Fibroblast of skin of left quadriceps (primary cell): ENCODE measurements around the gene KLHL15.
"Not testable (repeated sequence)": the region's sequence is repeated elsewhere in the genome, so short reads cannot be mapped to it uniquely, and the experiment has no call there.

Source experiments
- DNase-seq, 2 experiments: peaks; one replicate each; pipeline ENCODE4 v3.0.0-alpha.2; 2013; ENCODE audit warnings: low read depth in 2 of 2

Gene KLHL15

DNA sequence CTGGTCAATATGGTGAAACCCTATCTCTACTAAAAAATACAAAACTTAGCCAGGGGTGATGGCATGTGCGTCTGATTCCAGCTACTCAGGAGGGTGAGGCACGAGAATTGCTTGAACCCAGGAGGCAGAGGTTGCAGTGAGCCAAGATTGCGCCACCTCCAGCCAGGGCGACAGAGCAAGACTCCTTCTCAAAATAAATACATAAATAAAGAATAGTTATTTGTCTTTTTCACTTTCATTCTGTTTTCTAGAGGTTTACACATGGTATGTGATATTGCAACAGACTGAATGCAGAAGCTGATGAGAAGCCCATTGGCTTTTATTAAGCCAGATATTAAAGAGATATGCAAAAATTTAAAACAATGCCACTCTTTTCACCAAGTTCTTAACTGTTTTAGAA, 8.2 kb downstream of the KLHL15 start:
- DNase-seq = no peak

- no peak for DNase-seq
Measured at GRCh38 chrX:24017674-24018073, 9.3 kb downstream of the KLHL15 start.

GRCh38 chrX:24014388-24015018, 12.5 kb downstream of the KLHL15 start:
- no peak for DNase-seq

DNA sequence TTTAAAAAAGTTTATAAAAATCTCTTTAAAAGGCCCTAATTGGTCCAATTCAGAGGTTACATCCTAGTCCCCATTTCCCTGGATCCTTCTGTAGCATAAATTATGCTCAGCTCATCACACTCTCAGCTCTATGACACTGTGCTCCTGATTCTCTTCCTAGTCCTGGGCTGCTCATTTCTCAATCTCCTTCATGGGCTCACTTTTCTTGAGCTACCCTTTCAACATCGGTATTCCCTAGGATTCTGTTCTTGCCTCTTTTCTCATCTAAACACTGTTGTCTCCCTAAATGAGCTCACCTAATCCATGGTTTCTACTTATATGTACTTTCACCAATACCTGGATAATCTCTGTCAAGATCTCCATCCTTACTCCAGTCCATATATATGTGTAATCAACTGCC, 14.7 kb downstream of the KLHL15 start:
- DNase-seq = no peak

DNA sequence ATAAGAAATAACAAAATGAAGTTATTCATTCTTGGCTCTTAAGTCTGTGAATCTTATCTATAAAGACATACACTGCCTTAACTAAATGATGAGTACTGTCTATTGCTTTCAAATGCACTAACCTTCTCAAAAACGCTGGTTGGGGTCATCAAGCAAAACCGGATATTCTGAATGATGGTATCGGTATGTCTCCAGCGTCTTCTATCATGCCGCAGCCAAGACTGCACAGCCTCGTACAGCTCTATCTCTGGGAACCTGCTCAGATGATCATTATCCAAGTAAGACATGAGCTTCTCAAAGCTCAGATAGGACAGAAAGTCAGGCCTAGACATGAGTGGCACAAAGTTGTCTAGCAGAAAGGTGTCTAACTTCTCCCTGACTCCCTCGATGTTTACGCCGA, 21.1 kb downstream of the KLHL15 start:
- no peak for DNase-seq

DNA sequence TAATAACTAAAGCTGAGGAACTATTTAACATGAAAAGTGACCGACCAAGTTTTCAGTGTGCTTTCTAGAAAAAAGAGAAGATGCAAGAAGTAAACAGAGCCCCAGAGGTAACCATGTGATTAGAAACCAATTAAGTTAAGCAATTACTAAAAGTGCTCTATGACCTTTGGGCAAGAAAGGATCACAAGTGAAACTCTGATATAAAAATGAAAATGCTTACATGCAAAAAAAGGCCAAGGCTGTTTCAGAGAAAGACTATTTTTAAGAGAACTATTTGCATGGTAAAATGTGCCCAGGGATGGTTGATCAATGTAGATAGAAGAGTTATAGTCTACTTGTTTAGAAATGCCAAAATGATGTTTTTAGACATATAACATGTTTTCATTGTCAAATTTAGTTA, 22.0 kb downstream of the KLHL15 start:
- no peak for DNase-seq

GRCh38 chrX:24002792-24003191, 24.2 kb downstream of the KLHL15 start:
- DNase-seq = no peak

GRCh38 chrX:24002167-24002566, 24.8 kb downstream of the KLHL15 start:
- no peak for DNase-seq

DNA sequence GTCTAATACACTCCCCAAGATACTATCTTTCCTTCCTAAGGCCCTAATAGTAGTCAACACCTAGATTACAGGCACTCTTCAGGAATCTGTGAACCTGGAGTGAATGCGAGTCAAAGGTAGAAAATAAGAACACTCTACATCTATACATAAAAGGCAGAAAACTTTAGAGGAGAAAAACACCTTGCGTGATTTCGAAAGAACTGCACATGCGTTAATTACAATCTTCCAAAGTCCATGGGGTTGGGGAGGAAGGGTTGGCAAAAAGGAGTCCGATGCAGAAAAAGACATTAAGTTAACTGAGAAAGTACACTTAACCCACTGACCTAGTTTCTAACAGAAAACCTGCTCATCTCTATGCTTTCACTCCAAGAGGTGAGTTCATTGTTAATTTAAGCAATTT, 27.3 kb downstream of the KLHL15 start:
- DNase-seq = no peak

DNA sequence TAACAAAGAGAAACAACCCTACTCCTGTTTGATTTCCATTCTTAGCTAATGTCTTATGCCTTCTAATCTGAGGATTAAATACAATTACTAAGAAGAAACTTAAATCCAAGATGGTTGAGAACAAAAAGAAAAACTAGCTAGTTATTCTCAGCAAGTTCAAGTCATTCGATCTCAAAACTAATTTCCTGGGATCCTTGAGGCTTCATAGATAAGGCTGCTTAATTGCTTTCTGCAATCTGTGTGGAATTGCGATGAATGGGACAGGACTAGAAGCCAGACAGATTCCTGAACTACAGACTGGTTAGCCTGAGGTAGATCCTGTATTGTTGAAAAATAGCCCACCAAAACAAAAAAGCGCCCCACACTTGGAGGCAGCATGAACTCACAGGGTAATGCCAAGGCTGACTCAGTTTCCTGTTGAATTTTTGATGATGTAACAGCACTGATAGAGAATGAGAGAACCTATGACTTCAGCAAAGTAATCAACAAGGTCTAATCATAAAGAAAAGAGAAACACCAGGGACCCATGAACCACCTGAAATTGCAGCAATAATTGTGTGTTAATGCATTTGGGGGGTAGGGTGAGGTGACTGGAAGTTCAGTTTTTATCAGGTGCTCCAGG, 33.9 kb downstream of the KLHL15 start:
- DNase-seq = no peak

DNA sequence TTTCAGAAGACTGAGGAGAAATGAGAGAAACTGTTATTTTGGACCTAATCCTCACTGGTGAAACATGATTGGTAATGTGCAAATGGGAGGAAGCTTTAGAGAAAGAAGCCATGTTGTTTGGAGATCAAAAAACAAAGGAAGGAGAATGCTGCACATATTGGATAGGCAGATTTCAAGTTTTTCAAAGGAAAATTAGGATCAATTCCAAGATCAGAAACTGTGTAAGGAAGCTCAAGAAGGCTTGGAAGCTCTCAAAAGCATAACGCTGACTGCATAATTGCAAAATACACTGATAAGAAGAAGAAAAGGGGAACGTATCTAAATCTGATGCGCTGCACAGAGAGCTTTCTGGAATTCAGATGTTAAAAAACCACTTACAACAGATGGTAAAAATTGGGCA, 34.6 kb downstream of the KLHL15 start:
- DNase-seq = no peak

DNA sequence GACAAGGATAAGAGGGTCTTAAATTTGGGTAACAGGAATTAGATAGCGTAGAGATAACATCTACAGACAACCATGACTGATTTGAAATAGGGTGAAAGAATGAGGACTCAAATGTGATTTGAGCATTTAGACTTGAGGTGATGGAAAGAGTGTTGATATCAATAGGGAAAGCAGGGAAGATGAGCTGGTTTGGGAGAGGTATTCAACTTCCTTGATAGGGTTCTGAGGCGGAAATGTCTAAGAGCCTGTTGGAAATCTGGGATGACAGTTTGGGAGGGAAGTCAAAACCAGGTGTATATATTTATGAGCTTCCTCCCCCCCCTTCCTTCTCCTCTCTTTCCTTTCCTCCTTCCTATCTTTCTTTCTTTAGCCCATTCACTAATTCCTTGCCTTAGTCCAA, 36.5 kb downstream of the KLHL15 start:
- DNase-seq = no peak

GRCh38 chrX:23989689-23990088, 37.3 kb downstream of the KLHL15 start:
- DNase-seq = no peak

DNA sequence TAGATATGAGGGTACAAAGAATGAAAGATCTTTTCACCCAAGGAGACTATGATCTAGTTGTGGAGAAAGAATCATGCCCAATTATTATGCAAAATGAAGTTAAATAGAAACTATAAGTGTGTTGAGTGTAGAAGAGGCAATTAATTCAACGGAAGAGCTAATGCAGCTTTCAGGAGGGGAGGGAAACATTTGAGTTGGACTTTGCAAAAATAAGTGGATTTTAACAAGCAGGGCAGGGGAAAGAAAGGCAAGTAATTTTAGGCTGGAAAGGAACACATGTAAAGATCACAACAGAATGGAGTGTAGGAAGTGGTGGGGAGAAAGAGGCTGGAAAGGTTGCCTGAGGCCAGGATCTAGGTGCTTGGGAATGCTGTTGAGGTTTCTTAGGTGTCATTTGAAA, 44.1 kb downstream of the KLHL15 start:
- no peak for DNase-seq

GRCh38 chrX:23981711-23982110, 45.3 kb downstream of the KLHL15 start:
- no peak for DNase-seq

- no peak for DNase-seq
Measured at GRCh38 chrX:23981222-23981621, 45.8 kb downstream of the KLHL15 start.

DNA sequence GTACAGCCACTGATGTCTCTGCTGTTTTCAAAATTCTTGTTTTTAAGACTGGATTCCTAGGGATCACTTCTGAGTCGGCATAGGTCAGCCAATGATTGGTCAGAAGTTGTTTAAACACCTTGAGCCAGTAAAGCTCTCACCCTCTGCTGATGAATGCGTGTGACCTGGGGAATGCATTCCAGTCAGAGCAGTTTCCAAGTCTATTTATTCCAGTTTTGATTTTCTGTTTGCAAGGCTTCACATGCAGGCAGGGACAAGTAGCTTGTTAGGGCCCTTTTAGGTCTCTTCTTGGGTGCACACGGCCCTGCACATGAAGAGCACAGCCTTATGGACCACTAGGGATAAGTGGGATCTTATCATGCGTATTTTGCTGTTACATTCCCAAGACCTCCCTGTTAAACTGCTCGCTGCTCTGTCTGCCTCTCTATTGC, 47.0 kb downstream of the KLHL15 start:
- no peak for DNase-seq

- DNase-seq = no peak
Measured at GRCh38 chrX:23978491-23978890, 48.5 kb downstream of the KLHL15 start.

GRCh38 chrX:23965630-23966029, 61.4 kb downstream of the KLHL15 start:
- DNase-seq = not testable (repeated sequence)

DNA sequence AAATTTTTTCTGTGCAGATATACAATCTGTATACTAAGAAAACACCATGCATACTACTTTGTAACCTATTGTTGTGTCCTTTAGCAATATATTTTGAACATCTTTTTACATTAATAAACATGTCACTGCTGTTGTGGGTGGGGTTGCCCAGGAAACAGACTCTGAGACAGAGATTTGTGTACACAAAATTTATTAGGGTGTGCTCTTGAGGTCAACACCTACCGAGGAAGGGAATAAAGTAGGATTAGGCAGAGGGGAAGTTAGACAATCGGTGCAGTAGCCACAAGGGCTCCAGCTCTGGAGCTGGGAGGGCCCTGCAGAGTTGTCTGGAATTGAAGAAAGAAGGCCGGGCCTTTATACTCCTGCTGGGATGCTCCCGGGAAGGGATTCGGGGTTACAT, 62.8 kb downstream of the KLHL15 start:
- no peak for DNase-seq

DNA sequence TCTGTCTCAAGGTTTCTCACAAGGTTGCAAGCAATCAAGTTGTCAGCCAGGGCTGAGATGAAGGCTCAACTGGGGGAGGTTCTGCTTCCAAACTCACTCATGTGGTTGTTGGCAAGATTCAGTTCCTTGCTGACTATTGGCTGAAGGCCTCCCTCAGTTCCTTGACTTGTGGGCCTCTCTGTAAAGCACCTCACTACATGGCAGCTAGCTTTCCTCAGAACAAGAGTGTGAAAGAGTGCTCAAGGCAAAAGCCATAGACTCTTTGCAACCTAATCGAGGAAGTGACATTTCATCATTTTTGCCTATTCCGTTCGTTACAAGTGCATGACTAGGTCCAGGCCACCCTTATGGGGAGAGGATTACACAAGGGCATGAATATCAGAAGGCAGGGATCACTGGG, 67.2 kb downstream of the KLHL15 start:
- no peak for DNase-seq

GRCh38 chrX:23954396-23954795, 72.6 kb downstream of the KLHL15 start:
- DNase-seq = no peak

DNA sequence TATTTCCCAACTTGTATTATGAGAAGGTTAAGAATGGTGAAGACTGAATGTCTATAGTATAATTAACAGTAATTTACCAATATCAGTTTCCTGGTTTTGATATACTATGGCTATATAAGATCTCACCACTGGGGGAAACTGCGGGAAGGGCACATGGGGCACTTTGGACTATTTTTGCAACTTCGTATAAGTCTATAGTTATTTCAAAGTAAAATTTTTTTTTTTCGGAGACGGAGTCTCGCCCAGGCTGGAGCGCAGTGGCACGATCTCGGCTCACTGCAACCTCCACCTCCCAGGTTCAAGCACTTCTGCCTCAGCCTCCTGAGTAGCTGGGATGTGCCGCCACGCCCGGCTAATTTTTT, 73.1 kb downstream of the KLHL15 start:
- no peak for DNase-seq
